Activated T-helper 1 cell treated with Interleukin-2 at 50 U/mL for 16 hours (primary cell): ENCODE results near the gene JADE2.
A peak's percentile ranks its signal among the peaks of the same experiment; 100 is the strongest.
"Not testable (repeated sequence)": the region's sequence is repeated elsewhere in the genome, so short reads cannot be mapped to it uniquely, and the experiment has no call there.

Source experiments
- DNase-seq: peaks from one replicate; pipeline ENCODE4 v3.0.0-alpha.2; 2020; ENCODE audit warnings: low read depth

Gene JADE2

GRCh38 chr5:134507452-134507851, 18.0 kb upstream of the JADE2 start:
- DNase-seq = no peak

GRCh38 chr5:134508521-134509195, 16.8 kb upstream of the JADE2 start:
- DNase-seq = no peak

GRCh38 chr5:134509308-134510040, 16.0 kb upstream of the JADE2 start:
- no peak for DNase-seq

- no peak for DNase-seq
These were observed 14.3 kb upstream of the JADE2 start for GRCh38 chr5:134510970-134511795.

GRCh38 chr5:134511796-134512660, 13.4 kb upstream of the JADE2 start:
- no peak for DNase-seq

- no peak for DNase-seq
These were observed 12.8 kb upstream of the JADE2 start for GRCh38 chr5:134512661-134512999.

- no peak for DNase-seq
These were observed 9.7 kb upstream of the JADE2 start for GRCh38 chr5:134515801-134516200.

- DNase-seq = not testable (repeated sequence)
These were observed 8.5 kb upstream of the JADE2 start for GRCh38 chr5:134516984-134517383.

GRCh38 chr5:134517553-134517952, 7.9 kb upstream of the JADE2 start:
- DNase-seq = no peak

- DNase-seq = no peak
These were observed 5.5 kb upstream of the JADE2 start for GRCh38 chr5:134519989-134520388.

GRCh38 chr5:134521841-134522240, 3.6 kb upstream of the JADE2 start:
- DNase-seq = no peak

GRCh38 chr5:134523543-134524271, 1.8 kb upstream of the JADE2 start:
- DNase-seq = no peak

GRCh38 chr5:134524272-134524825, 1.1 kb upstream of the JADE2 start:
- DNase-seq = peak; percentile 66

- DNase-seq = peak; percentile 58
These were observed 413 bp downstream of the JADE2 start for GRCh38 chr5:134525683-134526482.

- peak; percentile 47 for DNase-seq
These were observed 1.1 kb downstream of the JADE2 start for GRCh38 chr5:134526483-134527155.

GRCh38 chr5:134527156-134527960, 1.9 kb downstream of the JADE2 start:
- peak; percentile 59 for DNase-seq

- no peak for DNase-seq
These were observed 2.5 kb downstream of the JADE2 start for GRCh38 chr5:134527961-134528424.

GRCh38 chr5:134528556-134528955, 3.1 kb downstream of the JADE2 start:
- no peak for DNase-seq

GRCh38 chr5:134529460-134529859, 4.0 kb downstream of the JADE2 start:
- DNase-seq = no peak
